AG09319 (cell line): Measurements from ENCODE around the gene ACE2.

ENCODE experiments used
- DNase-seq: peaks from one replicate; pipeline ENCODE4 v3.0.0-alpha.2; 2010; ENCODE audit warnings: low read depth; ENCODE audit errors: extremely low read depth
- TF ChIP-seq, protein P1 (sequence below): IDR thresholded peaks from 2 replicates; pipeline ENCODE4 v1.5.1; 2011; ENCODE audit warnings: low read depth, mild to moderate bottlenecking, inconsistent platforms, low read length, moderate library complexity

The ACE2 gene

DNA sequence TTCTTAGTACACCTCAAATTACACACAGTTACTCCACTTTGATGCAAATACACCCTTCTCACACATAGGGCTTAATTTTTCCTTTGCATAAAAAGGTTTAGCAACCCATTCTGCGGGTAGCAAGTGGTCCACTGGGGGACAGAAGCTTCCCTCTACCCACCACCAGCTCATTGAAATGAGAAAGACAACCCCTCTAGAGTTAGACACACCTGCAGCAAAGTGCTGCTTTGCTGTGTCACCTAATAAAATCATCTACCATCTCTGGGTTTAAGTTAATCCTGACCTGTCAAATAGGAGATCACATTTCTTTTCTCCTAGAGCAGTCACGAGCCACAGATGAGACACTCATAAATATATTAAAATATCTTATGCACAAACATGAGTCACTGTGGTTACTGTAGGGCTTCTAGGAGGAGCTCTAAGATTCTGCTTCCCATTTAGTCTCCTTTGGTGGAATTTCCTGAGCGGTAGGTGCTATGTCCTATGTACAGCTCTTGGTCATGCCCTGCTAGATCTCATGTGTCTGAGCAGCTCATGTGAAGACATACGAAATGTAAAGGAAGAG is 88.3 kb downstream of the ACE2 start:
- DNase-seq: no peak
- TF ChIP-seq, protein P1, sequence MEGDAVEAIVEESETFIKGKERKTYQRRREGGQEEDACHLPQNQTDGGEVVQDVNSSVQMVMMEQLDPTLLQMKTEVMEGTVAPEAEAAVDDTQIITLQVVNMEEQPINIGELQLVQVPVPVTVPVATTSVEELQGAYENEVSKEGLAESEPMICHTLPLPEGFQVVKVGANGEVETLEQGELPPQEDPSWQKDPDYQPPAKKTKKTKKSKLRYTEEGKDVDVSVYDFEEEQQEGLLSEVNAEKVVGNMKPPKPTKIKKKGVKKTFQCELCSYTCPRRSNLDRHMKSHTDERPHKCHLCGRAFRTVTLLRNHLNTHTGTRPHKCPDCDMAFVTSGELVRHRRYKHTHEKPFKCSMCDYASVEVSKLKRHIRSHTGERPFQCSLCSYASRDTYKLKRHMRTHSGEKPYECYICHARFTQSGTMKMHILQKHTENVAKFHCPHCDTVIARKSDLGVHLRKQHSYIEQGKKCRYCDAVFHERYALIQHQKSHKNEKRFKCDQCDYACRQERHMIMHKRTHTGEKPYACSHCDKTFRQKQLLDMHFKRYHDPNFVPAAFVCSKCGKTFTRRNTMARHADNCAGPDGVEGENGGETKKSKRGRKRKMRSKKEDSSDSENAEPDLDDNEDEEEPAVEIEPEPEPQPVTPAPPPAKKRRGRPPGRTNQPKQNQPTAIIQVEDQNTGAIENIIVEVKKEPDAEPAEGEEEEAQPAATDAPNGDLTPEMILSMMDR: no peak

- no peak for DNase-seq
- TF ChIP-seq, protein P1: no peak
These were observed 89.2 kb downstream of the ACE2 start for GRCh38 chrX:15511563-15511962.
